Activated CD4-positive, alpha-beta T cell treated with anti-CD3 and anti-CD28 coated beads, Interleukin-2, amount 50 U/mL, for 16 hours (primary cell): ENCODE results near the gene ANKRD12.
"Not testable (repeated sequence)": the region's sequence is repeated elsewhere in the genome, so short reads cannot be mapped to it uniquely, and the experiment has no call there.

ENCODE experiments used
- DNase-seq: peaks from one replicate; pipeline ENCODE4 v3.0.0-alpha.2; 2020

The ANKRD12 gene

DNA sequence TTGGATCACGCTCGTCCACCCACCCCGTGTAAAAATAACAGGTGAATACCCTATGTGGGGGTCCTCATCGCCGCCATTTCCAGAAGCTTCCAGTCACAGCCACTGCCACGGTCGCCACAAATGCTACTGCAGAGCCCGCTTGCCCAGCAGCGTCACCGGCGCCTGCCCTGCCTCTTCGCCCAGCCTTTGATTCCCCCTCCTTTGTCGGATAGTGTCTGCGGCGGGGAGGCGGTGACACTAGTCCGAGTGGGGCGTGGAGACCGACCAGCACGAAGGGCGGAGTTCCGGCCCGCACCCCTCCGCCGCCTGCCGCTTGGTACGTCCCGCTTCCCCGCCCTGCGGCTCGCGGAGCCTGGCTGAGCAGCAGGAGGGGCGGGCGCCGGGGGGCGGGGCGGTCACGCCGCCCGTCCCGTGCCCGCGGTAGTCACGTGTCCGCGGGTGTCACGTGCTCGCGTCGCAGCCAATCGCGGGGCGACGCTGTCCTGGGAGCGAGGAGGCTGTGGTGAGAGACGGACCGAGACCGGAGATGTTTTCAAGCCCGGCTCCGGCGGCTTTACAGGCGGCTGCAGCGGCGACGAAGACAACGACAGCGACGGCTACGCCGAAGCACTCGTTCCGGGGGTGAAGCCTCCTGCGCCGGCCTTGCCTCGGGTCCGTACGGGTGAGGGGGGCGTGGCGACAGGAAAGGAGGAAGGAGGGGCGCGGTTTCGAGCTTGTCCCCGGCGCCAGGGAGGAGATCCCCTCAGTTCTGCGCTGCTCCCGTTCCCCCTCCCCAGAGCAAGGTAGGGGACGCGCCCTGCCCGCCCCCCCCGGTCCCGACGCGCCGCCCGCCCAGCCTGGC is at the start of gene ANKRD12:
ANKRD12 (plus strand) TSS at position 467 of the 841 bp plus-strand sequence. CDS start 45,652 bp downstream, outside the sequence.
- peak; percentile 98 for DNase-seq

DNA sequence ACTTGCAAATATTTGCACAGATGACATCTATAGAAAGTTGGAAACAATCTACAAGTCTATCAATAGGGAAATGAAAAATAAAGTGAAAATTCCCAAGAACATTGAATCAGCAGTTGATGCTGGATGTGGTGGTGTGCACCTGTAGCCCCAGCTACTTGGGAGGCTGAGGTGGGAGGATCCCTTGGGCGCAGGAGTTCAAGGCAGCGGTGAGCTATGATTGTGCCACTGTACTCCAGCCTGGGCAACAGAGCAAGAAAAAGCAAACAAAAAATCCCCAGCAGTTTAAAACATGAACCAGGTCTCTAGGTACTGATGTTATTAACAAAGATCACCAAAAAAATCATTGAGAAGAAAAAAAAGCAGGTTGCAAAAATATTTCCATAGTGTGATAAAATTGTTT is 49.4 kb upstream of the ANKRD12 start:
- DNase-seq, result no peak

DNA sequence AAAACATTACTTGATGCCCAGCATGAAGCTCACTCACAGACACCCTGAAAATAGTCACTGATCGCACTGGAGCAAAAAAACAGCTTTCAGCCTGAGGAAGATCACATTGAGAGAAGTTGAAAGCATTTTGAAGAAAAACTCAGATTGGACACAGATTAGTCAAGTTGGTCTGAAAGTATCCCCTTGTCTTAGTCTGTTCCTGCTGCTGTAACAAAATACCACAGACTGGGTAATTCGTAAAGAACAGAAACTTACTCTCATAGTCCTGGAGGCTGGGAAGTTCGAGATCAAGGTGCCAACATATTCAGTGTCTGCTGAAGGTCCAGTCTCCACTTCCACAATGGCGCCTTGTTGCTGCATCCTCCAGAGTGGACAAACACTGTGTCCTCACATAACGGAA is 48.3 kb upstream of the ANKRD12 start:
- peak; percentile 27 for DNase-seq

DNA sequence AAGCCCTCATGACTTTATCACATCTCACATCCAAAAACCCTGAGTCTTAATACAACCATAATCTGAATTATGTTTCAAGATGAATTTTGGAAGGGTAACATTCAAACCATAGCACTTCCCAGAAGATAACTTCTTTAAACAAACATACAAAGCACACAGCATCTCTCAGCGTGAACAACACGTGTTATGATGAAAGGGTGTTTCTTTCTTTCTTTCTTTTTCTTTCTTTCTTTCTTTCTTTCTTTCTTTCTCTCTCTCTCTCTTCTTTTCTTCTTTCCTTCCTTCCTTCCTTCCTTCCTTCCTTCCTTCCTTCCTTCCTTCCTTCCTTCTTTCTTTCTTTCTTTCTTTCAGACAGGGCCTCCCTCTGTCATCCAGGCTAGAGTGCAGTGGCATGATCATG is 47.9 kb upstream of the ANKRD12 start:
- not testable (repeated sequence) for DNase-seq

DNA sequence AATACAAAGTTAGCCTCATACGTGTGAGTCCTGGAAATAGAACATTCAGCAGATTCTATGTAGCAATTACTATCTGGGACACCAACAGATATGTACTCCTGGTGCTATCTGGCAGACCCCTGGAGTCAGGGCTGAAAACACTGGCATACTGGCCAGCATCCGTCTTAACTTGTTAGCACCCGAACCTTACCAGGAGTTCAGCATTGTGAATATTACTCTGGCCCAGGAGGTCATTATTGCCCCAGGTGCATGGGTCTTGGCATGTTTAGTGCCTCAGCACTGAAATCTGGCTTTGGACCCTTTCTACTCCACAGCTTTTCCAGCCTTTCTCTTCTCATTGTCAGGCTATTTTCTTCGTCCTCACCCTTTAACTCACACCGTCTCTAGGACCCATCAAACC is 46.0 kb upstream of the ANKRD12 start:
- DNase-seq, result no peak

DNA sequence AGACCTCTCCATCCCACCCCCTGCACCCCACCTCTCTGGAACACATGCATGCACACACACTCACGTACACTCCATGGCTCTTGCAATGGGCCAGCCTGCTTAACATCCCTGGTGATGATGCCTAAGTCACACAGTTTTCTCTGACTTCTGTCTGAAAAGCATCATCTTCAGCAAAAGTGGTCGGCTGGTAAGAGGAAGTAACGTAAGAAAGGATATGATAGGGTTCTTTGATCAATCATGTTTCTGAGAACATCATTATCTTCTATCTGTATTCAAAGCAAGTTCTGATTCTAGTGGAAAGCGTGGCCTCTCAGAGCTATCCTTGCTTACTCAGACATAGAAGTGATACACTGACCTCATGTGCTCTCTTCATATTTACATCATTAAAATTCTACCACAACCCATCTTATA is 45.5 kb upstream of the ANKRD12 start:
- DNase-seq, result peak; percentile 87

DNA sequence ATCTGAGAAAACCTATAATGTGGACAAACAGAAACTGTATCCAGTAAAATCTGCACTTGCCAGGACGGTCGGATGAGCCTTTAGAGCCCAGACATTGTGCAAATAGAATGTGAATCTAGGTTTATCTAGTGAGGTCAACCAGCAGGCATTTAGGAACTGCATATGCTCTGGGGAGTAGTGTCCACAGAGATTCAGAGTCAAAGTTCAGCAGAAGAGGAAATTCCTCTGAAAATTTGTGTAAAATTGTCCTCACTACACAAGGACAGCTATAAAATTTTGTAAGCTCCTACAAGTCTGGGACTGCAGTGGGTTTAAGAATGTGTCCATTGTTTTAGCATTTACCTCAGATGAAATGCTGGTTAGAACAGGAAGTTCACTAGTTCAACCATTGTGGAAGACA is 43.9 kb upstream of the ANKRD12 start:
- DNase-seq, result no peak

DNA sequence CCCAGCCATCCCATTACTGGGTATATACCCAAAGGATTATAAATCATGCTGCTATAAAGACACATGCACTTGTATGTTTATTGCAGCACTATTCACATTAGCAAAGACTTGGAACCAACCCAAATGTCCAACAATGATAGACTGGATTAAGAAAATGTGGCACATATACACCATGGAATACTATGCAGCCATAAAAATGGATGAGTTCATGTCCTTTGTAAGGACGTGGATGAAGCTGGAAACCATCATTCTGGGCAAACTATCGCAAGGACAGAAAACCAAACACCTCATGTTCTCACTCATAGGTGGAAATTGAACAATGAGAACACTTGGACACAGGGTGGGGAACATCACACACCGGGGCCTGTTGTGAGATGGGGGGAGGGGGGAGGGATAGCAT is 43.5 kb upstream of the ANKRD12 start:
- not testable (repeated sequence) for DNase-seq

DNA sequence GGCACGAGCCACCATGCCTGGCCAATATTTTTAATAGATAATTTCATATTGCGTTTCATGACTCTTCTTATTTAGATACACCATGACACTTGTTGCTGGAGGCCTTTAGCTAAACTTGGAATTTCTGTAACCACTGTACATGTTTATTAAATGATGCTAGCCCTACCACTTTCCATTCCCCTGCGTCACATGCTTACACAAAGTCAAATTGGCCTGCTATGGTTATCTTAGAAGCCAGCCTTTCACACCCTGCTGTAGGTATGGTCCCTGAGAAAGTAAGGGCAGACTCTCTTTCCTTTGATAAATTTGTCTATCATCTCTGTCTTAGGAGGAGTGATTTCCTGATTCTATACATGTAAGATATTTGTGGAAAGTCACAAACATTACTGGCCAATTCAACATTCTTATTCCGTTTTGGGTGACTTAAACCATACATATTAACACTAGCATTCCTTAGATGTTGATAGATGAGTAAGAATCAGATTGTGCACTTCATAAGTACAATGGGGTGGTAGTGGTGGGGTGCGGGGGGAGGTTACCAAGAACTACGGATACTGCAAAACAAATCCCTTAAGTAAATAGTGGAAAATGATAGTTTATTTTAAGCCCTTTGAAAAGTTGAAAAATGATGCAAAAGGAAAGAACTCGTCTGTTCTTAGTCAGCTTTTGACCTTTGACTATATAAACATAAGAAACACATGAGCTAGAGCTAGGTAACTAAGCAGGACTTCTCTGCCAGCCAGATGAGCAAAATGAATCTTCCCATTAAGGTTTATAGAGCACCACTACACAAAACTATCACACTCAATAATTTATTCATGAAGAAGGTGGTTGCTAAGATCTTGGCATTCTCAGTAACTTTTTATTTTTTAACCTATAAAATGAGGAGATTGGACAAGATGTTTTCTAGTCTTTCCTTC is 42.0 kb upstream of the ANKRD12 start:
- peak; percentile 82 for DNase-seq

DNA sequence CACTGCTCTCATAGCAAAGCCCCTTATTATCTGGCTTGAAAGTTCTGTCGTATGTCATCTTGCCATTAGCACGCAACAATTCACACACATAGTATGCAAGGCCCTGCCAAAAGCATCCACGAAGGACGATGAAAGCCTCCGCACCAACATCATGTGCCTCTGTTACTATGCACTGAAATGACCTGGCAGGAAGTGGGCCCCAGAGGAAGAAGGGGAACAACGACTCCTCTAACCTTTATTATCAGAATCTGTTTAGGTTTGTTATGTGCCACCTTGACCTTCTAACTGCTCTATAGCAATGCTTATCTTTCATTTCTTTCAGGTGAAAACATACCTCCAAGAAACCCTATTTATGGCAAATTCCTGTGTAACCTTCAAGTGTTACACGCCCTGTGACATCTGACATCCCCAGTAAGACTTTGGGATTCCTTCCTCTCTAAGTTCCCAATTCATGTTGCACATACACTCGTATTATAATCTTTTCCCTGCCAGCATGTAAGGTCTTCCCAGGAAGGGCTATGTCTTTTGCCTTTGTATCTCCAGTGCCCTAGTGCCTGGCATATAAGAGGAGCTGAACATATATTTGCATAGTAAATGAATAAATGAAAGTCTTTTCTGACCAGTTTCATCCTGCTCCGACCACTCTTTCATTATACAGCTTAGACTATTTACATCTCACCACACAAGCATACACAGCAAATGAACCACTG is 41.1 kb upstream of the ANKRD12 start:
- peak; percentile 90 for DNase-seq

DNA sequence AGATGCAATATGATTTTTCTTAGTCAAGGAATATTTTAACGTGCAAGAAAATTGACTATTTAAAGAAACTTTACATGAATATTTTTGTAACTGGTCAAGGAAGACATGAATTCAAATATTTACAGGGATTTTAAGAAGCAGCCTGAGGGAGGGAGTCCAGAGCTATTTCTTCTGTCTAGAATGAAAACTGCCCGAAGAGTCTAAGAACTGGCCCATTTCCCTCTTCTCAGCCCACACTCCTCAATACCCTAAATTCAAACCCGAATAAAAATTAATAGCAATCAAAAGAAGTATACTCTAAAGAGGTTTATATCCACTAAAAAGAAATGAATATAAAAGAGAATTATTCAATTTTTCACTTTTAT is 40.6 kb upstream of the ANKRD12 start:
- DNase-seq, result no peak

DNA sequence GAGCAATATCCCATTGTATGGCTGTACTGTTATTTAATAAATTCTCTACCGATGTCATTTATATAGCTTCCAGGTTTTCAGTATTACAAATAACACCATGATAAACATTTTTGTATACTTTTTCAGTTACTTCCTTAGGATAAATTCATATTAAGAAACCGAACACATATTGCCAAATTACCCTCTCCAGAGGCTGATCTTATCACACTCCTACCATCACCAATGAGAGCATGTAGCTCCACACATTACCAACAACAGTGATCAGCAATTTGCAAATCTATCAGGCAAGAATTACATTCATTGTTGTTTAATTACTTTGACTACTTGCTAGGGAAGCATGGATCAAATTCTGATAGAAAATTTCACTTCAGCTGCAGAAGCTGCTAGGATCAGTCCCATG is 39.9 kb upstream of the ANKRD12 start:
- no peak for DNase-seq

DNA sequence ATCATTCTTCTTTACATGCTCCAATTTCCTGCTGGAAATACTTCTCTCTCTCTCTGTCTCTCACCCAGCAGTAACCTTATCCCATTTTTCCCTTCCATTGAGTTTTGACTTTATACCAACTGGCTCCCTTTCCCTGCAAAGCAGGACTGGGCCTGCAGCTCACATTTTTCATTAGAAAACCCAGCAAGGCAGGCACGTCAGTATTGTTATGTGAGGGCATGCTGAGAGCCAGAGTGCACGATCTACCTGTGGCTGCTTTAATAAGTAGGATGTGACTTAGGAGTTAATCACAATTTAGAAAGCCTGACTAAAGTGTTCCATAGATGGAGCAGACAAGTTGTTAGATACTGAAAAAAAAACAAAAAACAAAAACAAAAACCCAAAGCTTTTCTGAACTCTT is 39.2 kb upstream of the ANKRD12 start:
- no peak for DNase-seq

DNA sequence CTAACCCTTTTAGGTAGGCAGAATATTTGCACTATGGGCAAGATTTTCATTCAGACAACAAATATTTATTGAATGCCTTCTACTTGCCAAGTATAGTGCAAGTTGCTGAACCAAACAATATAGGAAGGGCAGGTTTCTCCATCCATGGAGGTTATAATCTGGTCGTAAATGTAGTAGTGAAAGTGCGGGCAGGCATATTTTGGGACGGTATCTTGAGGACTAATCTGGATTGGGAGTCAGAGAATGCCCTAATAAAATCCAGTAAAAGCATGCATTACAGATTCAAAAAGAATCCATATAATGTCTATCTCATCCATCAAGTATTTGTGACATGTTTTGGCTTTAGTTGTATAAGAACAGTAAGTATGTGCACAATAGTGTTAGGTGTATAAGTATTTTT is 35.8 kb upstream of the ANKRD12 start:
- no peak for DNase-seq

DNA sequence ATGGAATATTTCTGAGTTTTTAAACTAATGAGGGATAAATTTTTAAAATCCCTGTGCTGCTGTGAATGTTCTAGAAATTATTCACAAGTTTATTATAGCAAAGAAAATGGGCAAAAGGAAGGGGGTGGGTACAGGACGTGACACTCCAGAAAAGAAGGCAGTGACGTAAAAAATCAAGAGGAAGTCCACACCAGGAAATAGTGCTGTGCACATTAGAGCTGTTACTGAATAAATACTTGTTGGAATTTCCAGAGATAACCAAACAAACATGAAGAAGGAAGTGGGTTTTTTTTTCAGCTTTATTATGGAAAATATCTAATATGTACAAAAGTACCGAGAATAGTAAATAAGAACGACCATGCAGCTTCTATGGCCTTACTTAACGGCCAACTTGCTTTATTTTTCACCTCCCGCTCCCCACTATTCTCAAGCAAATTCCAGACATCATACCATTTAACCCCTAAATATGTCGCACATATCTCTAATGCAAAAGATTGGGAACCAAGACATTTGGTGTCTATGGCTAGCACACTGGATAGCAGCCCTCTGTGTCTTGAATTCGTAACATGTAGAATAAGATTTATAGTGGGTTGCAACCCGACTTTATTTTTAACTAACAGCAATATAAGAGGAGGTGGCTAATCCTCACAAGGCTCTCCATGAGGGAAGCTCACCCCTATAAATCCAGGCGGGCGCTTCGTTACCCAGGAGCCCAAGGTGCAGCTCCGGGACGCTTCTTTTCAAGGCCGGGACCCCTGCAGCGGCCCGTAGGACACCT is 34.7 kb upstream of the ANKRD12 start:
- DNase-seq, result peak; percentile 73

DNA sequence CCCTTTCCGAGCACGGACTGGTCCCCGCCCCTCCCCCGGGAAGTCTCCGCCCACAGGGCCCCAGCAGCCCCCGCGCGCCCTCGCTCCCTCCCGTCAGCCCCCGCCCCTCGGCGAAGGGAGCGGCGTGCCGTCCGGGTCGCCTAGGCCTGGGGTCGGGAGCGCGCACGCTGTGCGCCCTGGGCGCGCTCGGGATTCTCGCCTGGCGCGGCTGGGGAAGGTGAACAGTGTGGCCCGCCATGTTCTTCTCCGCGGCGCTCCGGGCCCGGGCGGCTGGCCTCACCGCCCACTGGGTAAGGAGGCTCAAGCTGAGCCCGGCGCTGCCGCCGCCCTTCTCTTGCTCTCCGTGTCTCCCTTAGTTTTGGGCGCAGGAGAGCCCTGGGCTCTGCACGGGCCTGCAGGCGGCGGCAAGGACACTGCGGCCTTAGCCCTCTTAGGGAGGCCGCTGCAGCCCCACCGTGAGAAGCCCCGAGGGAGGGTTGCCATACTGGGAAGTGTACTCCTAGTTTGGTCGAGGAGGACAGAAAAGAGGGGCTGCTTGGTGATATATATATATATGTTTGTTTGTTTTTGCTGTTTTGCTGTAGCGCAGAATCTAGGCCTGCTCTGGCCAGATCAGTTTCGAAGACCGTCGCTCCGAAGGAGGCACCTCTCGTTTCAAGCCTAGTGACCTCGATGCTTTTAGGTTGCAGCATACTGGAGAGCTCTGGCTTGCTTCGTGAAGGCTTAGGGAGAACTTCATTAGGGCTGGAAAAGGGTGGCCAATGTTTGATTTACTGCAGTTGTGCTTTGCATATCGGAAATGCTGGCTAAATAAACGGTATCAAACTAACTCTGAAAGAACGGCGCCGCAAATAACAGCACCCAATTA is 33.8 kb upstream of the ANKRD12 start, which contains the start of gene NDUFV2:
NDUFV2 (plus strand) TSS at position 192 of the 868 bp plus-strand sequence; CDS start at position 237, 45 bp downstream.
- peak; percentile 98 for DNase-seq

DNA sequence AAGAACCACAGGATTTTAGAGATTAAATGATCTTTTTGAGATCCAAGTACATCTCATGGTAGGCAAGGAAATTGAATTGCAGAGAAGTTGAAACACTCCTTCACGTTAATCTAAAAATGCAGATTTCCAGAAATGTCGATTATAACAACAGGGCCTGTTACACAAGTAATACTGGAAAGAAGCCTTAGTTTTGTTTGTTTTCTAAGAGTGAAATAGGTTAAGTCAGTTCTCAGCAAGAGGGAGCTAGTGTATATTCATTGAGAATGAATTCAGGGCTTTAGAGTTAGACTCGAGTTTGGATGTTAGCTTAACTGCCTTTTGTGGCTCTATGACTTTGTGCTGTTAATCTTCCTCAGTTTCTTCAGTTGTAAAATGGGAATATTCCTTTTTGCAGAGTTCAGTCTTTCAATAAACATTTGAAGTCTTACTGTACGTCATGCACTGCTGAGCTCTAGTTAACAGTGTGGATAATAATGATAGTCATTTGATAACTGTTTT is 33.2 kb upstream of the ANKRD12 start:
- no peak for DNase-seq

DNA sequence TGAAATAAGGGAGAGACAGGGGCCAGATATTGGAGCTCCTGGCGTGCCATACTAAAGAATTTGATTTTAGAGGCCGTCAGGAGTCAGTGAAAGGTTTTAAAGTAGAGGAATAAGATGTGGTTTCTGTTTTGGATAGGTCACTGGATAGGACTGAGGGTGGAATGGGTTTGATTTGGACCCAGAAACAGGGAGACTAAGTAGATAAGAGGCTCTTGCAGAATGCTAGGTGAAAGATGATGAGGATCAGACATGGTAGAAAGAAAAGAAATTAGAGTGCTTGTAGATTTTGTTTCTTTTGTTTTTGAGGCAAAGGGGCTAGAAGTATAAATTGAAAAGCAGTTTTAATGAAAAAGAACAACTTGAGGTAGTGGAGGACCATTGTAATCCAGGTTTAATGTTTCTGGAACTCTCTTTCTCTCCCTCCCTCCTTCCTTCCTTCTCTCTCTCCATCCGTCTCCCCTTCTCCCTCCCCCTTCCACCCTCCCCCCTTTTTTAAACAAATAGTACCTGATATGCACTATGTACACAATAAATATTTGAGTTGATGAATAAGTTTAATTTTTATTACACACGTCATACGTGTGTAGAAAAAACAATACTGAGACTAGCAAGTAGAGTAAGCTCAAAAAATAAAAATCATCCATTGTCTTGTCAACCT is 32.2 kb upstream of the ANKRD12 start:
- no peak for DNase-seq

DNA sequence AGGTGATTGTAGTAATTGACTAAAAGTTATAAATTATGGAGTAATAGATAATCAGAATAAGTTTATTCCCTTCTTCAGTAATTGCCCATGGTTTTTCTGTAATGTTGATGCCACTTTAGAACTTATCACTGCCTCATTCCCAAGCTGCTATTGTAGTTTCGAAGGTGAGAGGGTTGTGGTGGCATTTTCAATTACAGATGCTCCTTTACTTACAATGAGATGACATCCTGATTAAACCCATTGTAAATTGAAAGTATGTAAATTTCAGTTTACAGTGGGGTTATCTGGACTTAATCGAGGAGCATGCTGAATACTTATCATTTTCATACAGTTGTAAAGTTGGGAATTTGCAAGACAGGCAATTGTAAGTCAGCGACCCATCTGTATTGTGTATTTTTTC is 31.2 kb upstream of the ANKRD12 start:
- DNase-seq, result no peak

DNA sequence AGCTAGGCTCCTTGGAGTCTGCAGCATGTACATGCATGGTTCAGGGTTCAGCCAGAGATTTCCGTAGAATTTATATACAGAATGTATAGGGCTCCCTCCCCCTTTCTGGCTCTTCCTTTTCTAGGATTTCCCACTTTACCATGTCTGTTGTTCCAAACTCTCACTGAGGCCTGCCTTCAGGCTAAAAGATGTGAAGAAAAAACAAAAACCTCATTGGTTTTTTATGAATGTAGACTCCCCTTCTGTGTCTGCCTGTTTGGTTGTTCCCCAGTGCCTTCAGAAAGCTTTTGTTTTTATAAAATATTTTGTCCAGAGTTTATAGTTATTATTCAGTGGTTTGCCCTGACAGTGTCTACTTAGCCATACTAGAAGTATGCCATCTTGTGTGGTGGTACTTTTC is 30.5 kb upstream of the ANKRD12 start:
- no peak for DNase-seq
